ENCODE measurements around the gene ENC1. TPM values are rescaled to one million over a fixed set of nuclear protein-coding genes. Genes with fewer than 3 reads are reported as not detected.

ENC1 gene
- total RNA-seq, 4 donors from 2014 or later: 2.8 to 20.4 (median 6.9) TPM

DNA sequence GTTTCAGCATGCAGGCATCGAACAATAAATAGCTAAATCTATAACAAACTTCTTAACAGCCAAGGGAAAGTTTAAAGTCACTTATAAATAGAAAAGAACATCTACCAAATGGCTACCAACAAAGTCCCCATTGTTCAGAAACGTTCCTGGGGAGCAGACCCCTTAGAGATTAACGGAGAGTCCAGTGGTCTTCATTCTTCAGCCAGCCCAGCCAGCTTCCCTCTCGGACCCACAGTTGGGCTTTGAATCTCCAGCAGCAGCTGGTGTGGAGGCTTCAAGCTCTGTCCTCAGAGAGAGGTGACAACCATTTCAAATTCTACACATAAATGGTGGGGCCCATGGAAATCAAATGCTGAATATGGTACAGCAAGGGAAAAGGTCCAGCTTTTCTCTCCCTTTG is 11.2 kb downstream of the ENC1 start:
- TF ChIP-seq, protein P1, sequence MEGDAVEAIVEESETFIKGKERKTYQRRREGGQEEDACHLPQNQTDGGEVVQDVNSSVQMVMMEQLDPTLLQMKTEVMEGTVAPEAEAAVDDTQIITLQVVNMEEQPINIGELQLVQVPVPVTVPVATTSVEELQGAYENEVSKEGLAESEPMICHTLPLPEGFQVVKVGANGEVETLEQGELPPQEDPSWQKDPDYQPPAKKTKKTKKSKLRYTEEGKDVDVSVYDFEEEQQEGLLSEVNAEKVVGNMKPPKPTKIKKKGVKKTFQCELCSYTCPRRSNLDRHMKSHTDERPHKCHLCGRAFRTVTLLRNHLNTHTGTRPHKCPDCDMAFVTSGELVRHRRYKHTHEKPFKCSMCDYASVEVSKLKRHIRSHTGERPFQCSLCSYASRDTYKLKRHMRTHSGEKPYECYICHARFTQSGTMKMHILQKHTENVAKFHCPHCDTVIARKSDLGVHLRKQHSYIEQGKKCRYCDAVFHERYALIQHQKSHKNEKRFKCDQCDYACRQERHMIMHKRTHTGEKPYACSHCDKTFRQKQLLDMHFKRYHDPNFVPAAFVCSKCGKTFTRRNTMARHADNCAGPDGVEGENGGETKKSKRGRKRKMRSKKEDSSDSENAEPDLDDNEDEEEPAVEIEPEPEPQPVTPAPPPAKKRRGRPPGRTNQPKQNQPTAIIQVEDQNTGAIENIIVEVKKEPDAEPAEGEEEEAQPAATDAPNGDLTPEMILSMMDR (IDR thresholded peaks at IDR 0.05; ENCODE audit: low read depth): no peak

DNA sequence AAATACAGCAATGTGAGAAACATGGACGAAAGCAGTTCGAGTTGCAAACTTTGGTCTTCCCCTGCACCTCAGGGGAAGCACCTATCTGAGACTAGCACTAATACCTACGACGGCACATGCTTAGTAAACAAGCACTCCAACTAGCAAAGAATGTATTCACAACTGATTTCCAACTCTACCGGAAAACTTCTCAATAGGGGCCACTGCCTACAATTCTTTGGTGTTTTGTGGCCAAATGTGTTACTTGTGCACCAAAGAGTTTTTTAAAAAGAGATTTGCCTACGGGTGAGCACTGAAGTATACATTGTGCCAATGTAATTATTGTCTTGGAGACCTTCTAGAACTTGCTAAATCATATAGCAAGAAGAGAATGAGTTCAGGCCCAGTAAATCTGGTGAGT is 12.2 kb downstream of the ENC1 start:
- TF ChIP-seq, protein P1 (IDR thresholded peaks at IDR 0.05; ENCODE audit: low read depth): no peak

DNA sequence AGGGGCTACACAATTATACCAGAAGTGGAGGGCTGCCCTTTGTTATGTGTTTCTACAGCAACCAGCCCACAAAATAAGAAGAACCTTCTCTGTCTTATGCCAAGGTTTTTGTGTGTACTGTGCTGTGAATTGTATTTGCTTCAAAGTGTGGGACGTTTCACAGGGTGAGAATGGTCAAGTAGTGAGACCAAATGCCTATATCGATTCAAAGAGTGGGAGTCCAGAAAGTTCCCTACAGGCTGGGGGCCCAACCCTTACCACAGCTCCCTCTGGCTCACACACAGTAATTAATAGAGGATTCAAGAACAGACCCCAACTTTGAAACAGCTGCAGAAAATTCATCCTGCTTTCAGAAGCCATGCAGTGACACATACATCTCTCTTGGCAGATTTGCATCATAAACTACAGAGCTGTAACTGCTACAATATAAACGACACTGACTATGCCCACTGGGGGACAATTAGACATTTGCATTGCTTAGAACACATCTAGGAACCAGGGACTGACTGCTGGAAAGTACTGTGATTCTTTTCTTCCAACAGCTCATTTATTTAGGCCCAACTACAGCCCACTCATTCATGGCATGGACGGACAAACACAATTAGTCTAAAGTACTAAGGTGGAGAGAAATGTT is 12.8 kb downstream of the ENC1 start:
- TF ChIP-seq, protein P1 (IDR thresholded peaks at IDR 0.05; ENCODE audit: low read depth): no peak

DNA sequence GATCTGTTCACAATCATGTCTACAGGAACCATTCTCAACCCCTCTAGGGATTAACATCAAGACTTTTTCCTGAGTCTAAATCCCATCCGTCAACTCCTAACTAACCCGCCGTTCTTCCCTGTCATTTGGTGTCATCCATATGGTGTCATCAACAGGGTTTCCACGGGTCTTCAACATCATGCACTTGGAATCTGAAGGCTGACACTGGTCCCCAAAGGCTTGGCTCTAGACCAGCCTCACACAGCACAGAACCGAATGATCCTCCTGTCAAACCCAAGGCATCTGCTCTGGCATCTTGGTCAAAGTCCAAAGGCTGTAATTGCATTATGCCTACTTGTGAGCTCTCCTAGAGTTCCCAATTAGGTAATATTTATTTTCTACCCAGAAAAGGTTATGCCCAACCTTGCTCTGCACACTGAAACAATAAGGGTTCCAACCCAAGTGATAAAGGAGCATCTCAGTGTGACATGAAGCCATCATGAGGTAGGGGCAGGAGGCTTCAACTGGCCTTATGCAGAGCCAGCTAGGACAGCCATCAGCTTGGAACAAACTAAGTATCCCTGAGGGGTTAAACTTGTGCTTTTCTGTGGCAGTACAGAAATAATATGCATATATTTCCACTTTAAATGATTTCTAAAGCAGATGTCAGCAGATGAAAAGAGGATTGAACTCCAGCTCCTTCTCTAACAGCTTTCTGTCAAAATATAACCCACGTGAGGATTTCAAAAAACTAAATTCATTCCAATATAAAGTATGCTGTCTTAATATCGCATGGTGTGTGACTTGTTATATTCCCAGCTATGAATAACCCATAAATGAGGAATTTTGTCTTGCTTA is 13.9 kb downstream of the ENC1 start:
- TF ChIP-seq, protein P1 (IDR thresholded peaks at IDR 0.05; ENCODE audit: low read depth): no peak

DNA sequence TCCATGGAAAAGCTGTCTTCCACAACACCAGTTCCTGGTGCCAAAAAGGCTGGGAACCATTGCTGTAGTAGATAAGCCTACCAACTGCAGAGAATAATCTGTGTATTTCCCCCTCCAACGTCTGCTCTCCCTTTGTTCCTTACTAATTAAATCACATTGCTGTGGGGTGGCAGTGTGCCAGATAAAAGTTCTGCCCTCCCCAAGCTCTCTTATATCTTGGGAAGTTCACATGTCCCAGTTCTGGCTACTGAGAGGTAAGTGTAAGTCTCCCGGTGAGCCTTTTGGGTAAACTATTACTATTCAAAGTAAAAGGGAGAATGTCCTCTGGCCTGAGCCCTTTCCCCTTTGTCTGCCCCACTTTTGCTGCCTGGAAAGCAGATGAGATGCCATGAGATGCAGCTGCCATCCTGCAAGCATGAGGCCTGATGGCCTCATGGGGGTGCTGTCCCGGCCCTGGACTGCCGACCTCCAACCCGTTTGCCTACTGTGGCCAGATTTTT is 14.7 kb downstream of the ENC1 start:
- TF ChIP-seq, protein P1 (IDR thresholded peaks at IDR 0.05; ENCODE audit: low read depth): no peak

DNA sequence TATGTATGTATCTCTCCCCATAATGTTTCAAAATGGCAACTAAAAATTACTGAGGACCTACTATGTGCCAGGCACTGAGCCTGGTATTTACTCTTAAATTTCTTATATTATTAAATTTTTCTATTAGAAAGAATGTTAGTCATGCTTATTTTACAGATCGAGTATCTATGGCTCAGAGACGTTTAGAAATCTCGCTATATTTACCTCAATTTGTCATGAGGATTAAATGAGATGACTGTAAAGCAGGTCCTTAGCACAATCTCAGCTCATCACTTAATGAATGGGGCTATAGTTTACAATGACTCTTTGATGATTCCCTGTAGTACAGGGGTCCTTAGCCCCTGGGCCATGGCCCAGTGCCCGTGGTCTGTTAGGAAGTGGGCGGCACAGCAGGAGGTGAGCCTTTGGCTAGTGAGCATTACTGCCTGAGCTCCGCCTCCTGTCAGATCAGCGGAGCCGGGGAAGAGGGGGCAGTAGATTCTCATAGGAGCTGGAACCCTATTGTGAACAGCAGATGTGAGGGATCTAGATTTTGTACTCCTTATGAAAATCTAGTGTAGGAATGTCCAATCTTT is 15.5 kb downstream of the ENC1 start:
- TF ChIP-seq, protein P1 (IDR thresholded peaks at IDR 0.05; ENCODE audit: low read depth): no peak

DNA sequence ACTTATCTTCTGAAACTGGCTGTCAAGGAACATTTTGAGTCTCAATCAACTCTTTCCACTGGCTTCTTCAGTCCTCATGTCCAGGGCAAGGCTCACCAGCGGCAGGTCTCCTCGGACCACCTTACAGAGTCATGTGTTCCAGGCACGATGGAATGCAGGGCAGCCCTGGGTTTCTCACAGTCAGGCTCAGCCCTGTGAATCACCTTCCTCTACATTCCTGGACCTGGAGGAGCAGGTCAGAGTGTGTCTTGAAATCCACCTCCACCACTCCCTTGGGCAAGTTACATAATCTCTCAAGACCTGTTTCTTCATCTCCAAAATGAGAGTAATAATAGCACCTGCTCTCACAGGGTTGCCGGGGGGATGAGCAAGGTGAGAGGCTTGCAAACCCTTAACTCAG is 16.0 kb downstream of the ENC1 start:
- TF ChIP-seq, protein P1 (IDR thresholded peaks at IDR 0.05; ENCODE audit: low read depth): no peak
